Measurements from ENCODE around the gene PDE4A. TPM values are rescaled to one million over a fixed set of nuclear protein-coding genes. Genes with fewer than 3 reads are reported as not detected.
A peak's percentile ranks its signal among the peaks of the same experiment; 100 is the strongest.

Gene PDE4A
- polyA plus RNA-seq, 3 donors = 1.9 to 5.1 (median 2.1) TPM

DNA sequence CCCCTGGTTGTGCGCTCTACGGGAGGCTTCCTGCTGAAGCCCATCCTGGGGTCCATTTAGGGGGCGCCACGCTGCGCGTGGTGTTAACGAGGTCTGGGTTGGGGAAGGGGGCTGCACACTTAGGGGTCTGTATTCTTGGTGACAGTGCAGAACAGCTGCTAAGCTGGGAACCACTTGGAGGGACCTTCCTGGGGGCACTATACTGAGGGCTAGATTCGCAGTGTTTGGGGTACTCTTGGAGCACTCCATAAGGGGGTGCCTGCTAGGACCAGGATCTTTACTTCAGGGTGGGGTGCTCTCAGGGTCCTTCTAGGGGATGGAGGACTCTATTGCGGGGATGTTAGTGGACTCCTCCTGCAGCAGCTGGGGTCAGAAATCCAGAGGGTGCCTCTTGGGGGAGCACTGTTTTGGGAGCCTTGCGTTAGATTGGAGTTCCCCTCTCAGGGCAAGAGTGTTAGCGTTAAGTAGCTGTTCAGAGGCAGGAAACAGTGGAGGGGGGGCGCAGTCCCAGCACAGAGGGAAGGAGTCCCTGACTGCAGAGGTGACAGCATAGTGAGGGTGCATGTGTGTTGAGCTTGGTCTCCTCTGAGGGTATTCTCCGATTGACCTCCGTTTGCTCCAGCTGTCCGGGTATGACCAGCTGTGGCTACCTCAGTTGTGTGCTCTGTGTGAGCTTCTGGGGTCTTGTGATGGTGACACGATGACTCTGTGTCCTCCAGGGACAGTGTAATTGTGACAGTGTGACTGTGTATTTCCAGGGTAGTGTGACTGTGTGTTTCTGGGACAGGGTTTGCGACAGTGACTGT lies 1.1 kb downstream of the PDE4A start:
- DNase-seq (ENCODE audit: extremely low read depth in 1 of 11, low read depth in 9 of 11, low spot score in 4 of 11) = no peak

- DNase-seq (ENCODE audit: extremely low read depth in 1 of 11, low read depth in 9 of 11, low spot score in 4 of 11) = no peak
Measured at GRCh38 chr19:10422046-10422461, 1.7 kb downstream of the PDE4A start.

DNA sequence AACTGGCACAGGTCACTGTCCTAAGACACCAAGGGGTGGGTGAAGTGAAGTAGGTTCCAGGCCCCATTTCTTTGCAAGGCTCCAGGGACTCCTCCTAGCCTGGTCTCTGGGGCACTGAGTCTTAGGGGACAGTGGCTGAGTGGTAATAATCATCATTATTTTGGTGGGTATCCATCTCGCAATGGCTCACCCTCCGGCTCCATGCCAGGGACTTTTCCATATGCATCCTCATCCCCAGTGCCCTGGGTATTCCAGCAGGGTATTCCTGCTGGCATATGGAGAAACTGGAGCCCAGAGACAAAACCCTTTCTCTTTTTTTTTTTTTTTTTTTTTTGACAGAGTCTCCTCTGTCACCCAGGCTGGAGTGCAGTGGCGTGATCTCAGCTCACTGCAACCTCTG lies 2.5 kb downstream of the PDE4A start:
- DNase-seq (ENCODE audit: extremely low read depth in 1 of 11, low read depth in 9 of 11, low spot score in 4 of 11) = no peak

- peak in 4 of 11 donors; percentile 58 to 75 (median 69) for DNase-seq (ENCODE audit: extremely low read depth in 1 of 11, low read depth in 9 of 11, low spot score in 4 of 11)
Measured at GRCh38 chr19:10424011-10424637, 3.8 kb downstream of the PDE4A start.

GRCh38 chr19:10427169-10427568 lies 6.8 kb downstream of the PDE4A start:
- DNase-seq (ENCODE audit: extremely low read depth in 1 of 11, low read depth in 9 of 11, low spot score in 4 of 11) = no peak

- DNase-seq (ENCODE audit: extremely low read depth in 1 of 11, low read depth in 9 of 11, low spot score in 4 of 11) = no peak
Measured at GRCh38 chr19:10428996-10429381, 8.7 kb downstream of the PDE4A start.

DNA sequence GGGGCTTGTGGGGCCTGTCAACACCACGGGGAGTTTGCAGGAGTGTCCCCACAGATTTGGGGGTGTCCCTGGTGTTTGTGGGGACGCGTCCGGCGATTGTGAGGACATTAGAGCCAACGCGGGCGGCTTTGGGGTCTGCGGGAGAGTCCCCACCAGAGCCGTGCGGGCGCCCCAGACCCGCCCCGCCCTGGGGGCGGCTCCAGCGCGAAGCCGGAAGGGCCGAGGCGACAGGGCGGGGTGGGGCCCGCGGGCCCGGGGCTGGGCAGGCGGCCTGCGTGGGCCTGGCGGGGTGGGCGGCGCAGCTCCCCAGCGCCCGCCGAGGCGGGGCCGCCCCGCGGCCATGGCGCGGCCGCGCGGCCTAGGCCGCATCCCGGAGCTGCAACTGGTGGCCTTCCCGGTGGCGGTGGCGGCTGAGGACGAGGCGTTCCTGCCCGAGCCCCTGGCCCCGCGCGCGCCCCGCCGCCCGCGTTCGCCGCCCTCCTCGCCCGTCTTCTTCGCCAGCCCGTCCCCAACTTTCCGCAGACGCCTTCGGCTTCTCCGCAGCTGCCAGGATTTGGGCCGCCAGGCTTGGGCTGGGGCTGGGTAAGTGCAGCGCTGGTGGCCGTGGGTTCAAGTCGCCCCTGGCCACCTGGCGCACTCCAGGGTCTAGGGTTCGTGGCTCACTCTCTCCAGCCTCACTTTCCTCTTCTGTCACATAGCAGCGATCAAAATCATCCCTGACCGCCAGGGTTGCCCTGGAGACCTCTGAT lies 10.3 kb downstream of the PDE4A start:
- no peak for DNase-seq (ENCODE audit: extremely low read depth in 1 of 11, low read depth in 9 of 11, low spot score in 4 of 11)

DNA sequence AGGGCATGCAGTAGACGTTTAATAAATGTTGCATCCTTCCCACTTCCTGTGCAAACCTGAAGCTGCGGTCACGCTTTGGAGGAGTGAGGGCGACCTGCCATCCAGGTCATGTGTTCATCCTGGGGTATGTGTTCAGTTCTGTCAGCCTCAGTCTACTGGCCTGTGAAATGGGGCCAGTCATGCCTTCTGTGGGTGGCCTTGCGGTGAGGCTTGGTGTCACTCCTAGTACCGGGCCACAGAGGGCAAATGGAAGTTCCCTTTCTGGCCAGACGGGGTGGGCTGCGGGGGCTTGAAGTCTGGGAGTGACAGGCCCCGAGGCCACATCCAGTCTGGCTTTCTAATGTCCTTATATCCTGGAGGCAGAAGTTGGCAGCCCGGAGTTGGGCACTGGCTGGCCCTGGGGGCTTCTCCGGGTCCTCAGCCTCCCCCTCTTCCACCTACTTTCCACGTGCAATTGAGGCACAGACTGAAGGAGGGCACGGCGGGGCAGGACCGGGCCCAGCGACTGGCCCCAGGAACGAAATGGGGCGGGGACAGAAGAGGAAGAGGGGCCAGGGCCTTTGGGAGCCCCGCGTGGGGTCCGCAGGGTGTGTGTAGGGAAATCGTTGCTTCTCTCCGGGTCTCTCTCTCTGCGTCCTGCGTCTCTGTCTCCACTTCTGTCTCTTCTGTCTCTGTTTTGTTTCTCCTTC lies 11.1 kb downstream of the PDE4A start:
- no peak for DNase-seq (ENCODE audit: extremely low read depth in 1 of 11, low read depth in 9 of 11, low spot score in 4 of 11)

GRCh38 chr19:10431943-10432735 lies 11.8 kb downstream of the PDE4A start:
- DNase-seq (ENCODE audit: extremely low read depth in 1 of 11, low read depth in 9 of 11, low spot score in 4 of 11) = no peak

GRCh38 chr19:10432736-10433130 lies 12.4 kb downstream of the PDE4A start:
- no peak for DNase-seq (ENCODE audit: extremely low read depth in 1 of 11, low read depth in 9 of 11, low spot score in 4 of 11)

DNA sequence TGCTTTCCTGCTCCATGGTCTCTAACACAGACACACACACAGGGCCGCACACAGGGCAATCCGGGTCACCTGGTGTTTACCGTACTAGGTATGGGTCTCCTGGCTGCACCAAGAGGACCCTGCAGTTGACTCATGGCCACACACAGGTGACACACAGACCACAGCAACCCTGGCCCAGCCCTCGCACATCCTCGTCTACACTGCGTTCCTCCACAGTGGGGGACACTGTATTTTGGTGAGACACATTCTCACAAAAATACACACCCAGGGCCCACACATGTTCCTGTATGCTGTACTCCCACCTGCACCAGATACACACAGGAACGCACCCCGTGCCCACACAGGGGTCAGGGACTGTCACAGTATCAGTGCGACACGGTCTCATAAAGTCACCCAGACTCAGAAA lies 12.8 kb downstream of the PDE4A start:
- no peak for DNase-seq (ENCODE audit: extremely low read depth in 1 of 11, low read depth in 9 of 11, low spot score in 4 of 11)

GRCh38 chr19:10439588-10439987 lies 19.2 kb downstream of the PDE4A start:
- DNase-seq (ENCODE audit: extremely low read depth in 1 of 11, low read depth in 9 of 11, low spot score in 4 of 11) = no peak

DNA sequence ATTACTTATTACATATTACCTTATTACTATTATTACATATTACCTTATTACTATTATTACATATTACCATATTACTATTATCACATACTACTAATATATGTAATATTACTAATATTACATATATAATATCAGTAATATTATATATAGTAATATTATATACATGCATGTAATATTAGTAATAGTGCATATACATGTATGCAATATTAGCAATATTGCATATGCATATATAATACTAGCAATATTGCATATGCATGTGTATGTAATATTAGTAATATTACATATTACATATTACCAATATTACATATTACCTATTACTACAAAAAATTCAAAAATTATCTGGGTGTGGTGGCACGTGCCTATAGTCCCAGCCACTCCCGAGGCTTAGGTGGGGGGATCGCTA lies 22.4 kb downstream of the PDE4A start:
- no peak for DNase-seq (ENCODE audit: extremely low read depth in 1 of 11, low read depth in 9 of 11, low spot score in 4 of 11)

GRCh38 chr19:10449037-10449436 lies 28.7 kb downstream of the PDE4A start:
- no peak for DNase-seq (ENCODE audit: extremely low read depth in 1 of 11, low read depth in 9 of 11, low spot score in 4 of 11)

GRCh38 chr19:10450191-10450852 lies 30.0 kb downstream of the PDE4A start:
- DNase-seq (ENCODE audit: extremely low read depth in 1 of 11, low read depth in 9 of 11, low spot score in 4 of 11) = no peak

GRCh38 chr19:10450853-10451609 lies 30.7 kb downstream of the PDE4A start:
- no peak for DNase-seq (ENCODE audit: extremely low read depth in 1 of 11, low read depth in 9 of 11, low spot score in 4 of 11)

GRCh38 chr19:10452726-10453618 lies 32.6 kb downstream of the PDE4A start:
- DNase-seq (ENCODE audit: extremely low read depth in 1 of 11, low read depth in 9 of 11, low spot score in 4 of 11) = no peak

Measured in renal cortex interstitium (tissue), 11 donors.